HepG2 (cell line): ENCODE data around the gene IL6R. TPM values are rescaled to one million over a fixed set of nuclear protein-coding genes. Genes with fewer than 3 reads are reported as not detected.
"Not testable (repeated sequence)": the region's sequence is repeated elsewhere in the genome, so short reads cannot be mapped to it uniquely, and the experiment has no call there.

Experiments
- ATAC-seq: fragments of 200-7000 bp; cut with Tn5 transposase; 3 replicates; pipeline ENCODE4 v1.9.1; 2020; ENCODE audit warnings: mild to moderate bottlenecking, moderate library complexity
- BruUV-seq: library from RNA; stranded (reverse); fragments of 400-500 nt; replicated peaks from 2 replicates; lab custom pipeline; 2021; lab: Mats Ljungman, UMichigan
- CTCF ChIA-PET: fragments of 300-600 bp; formaldehyde crosslinking; extraction: SDS; loops from one replicate; lab custom pipeline; 2021; ENCODE audit warnings: low total read pairs, inconsistent platforms, low intra/inter-chr PET ratio; lab: Yijun Ruan, JAX
- POLR2A ChIA-PET: fragments of 350-600 bp; sonication (Branson Sonifier 250); formaldehyde crosslinking; loops from one replicate; lab custom pipeline; 2020; ENCODE audit warnings: antibody characterized with exemption, inconsistent platforms; lab: Yijun Ruan, JAX
- DNase-seq: peaks from one replicate; pipeline ENCODE4 v3.0.0-alpha.2; 2015; ENCODE audit warnings: low spot score
- FAIRE-seq: peaks from 3 replicates; lab custom pipeline; 2011; peaks lifted over from hg19 to GRCh38; lab: Jason Lieb, UNC
- H2AFZ ChIP-seq: one replicate; pipeline ENCODE4 v1.6.1; 2011; ENCODE audit warnings: low read length, inconsistent platforms
- H3K27ac ChIP-seq: fragments of 300-600 bp; 3 replicates; pipeline ENCODE4 v1.8.0; 2011; ENCODE audit warnings: mixed run types, mild to moderate bottlenecking, mixed read lengths, low read length, inconsistent platforms; ENCODE audit not compliant: insufficient read depth; ENCODE audit errors: extremely low read length
- H3K27me3 ChIP-seq, 2 experiments: fragments of 200-600 bp in 1 of 2; 2 replicates in 1 of 2; 3 replicates in 1 of 2; pipeline versions ENCODE4 v1.6.0 to v1.8.0; 2011; ENCODE audit warnings: low read length in 2 of 2, mild to moderate bottlenecking in 2 of 2, moderate library complexity in 2 of 2, inconsistent platforms in 1 of 2; ENCODE audit not compliant: insufficient read depth in 2 of 2, control insufficient read depth in 1 of 2
- H3K36me3 ChIP-seq, 2 experiments: fragments of 200-600 bp in 1 of 2; replicated peaks in 1 of 2; 2 replicates in 1 of 2; 3 replicates in 1 of 2; pipeline versions ENCODE4 v1.5.1 to v1.8.0; 2011; ENCODE audit warnings: low read length in 2 of 2, inconsistent platforms in 1 of 2; ENCODE audit not compliant: insufficient read depth in 2 of 2, control insufficient read depth in 1 of 2
- H3K4me1 ChIP-seq: 2 replicates; pipeline ENCODE4 v1.5.1; 2012; ENCODE audit warnings: low read length, inconsistent platforms; ENCODE audit not compliant: insufficient read depth
- H3K4me2 ChIP-seq: 2 replicates; pipeline ENCODE4 v1.6.0; 2011; ENCODE audit warnings: low read depth, low read length, inconsistent platforms
- H3K4me3 ChIP-seq, 3 experiments: fragments of 200-600 bp in 1 of 3; sonication (generic), shearing (Covaris generic) in 1 of 3; replicated peaks in 1 of 3; 2 replicates each; pipeline ENCODE4 v1.5.1; 2011 to 2016; ENCODE audit warnings: low read length in 3 of 3, inconsistent platforms in 2 of 3, low read depth in 2 of 3, mild to moderate bottlenecking in 2 of 3, control low read depth in 1 of 3, mixed read lengths in 1 of 3; ENCODE audit not compliant: insufficient read depth in 1 of 3
- H3K79me2 ChIP-seq: one replicate; pipeline ENCODE4 v1.6.1; 2011; ENCODE audit warnings: low read length, inconsistent platforms; ENCODE audit not compliant: insufficient read depth
- H3K9ac ChIP-seq: 2 replicates; pipeline ENCODE4 v1.6.0; 2011; ENCODE audit warnings: mild to moderate bottlenecking, low read depth, low read length, inconsistent platforms; ENCODE audit not compliant: insufficient read depth
- H3K9me3 ChIP-seq: 2 replicates; pipeline ENCODE4 v1.5.1; 2012; ENCODE audit warnings: mild to moderate bottlenecking, low read length
- H4K20me1 ChIP-seq: 2 replicates; pipeline ENCODE4 v1.6.0; 2011; ENCODE audit warnings: inconsistent platforms, mild to moderate bottlenecking, low read length, moderate library complexity; ENCODE audit not compliant: insufficient read depth
- CENPBD1 ChIP-seq: sonication (generic); formaldehyde crosslinking; IDR thresholded peaks from 2 replicates; pipeline ENCODE4 v1.8.0; 2022; ENCODE audit warnings: missing genetic modification reagents, low read depth, mild to moderate bottlenecking, borderline replicate concordance
- PHF8 ChIP-seq: sonication (generic); formaldehyde crosslinking; IDR thresholded peaks from 2 replicates; pipeline ENCODE4 v1.5.0; 2020; ENCODE audit warnings: missing genetic modification reagents
- TEAD2 ChIP-seq: sonication (generic); formaldehyde crosslinking; IDR thresholded peaks from 2 replicates; pipeline ENCODE4 v1.9.0; 2021; ENCODE audit warnings: missing genetic modification reagents
- ZNF746 ChIP-seq: sonication (generic); formaldehyde crosslinking; IDR thresholded peaks from 2 replicates; pipeline ENCODE4 v1.8.0; 2022; ENCODE audit warnings: mild to moderate bottlenecking, missing genetic modification reagents
- WGBS: methylation state at CpG from one replicate; pipeline ENCODE4 v1.1.6; 2017; ENCODE audit warnings: low lambda C conversion rate; 5-methylcytosine and 5-hydroxymethylcytosine counted together
- in situ Hi-C: cut with HindIII; loops from 2 replicates; pipeline ENCODE4 v1.10.0; 2017; ENCODE audit warnings: low pct_unique_long_range_greater_than_20kb; ENCODE audit not compliant: extremely low pct_ligation_motif_present
- intact Hi-C: fragments of 100-400 bp; cut with micrococcal nuclease; formaldehyde crosslinking; loops from one replicate; pipeline ENCODE4 v1.10.0; 2022; ENCODE audit not compliant: unreplicated experiment
- polyA plus RNA-seq, 8 experiments: library from polyadenylated mRNA; depleted of rRNA in 3 of 8; stranded (reverse) in 7 of 8; unstranded in 1 of 8; fragments of >200 nt; fragmentation: Illumina TruSeq in 4 of 8; extraction: Trizol in 4 of 8; gene quantifications; 2 replicates each; pipeline versions ENCODE4 v1.2.1 to v1.2.3, GENCODE V29; 2011 to 2016; ENCODE audit warnings: low read depth in 4 of 8, missing spikeins in 1 of 8, mixed read lengths in 1 of 8; ENCODE audit not compliant: insufficient read depth in 1 of 8
- total RNA-seq, 5 experiments: library from RNA; depleted of rRNA; stranded (reverse); fragments of >200 nt; fragmentation: Illumina TruSeq; extraction: Trizol; gene quantifications; 2 replicates each; pipeline ENCODE4 v1.2.3, GENCODE V29; 2016; ENCODE audit warnings: low read depth in 1 of 5

IL6R gene
- total and polyA plus RNA-seq, 2 of the 13 experiments (the other 11 are each of a cell fraction or from before 2014, with no cell fraction given) = 5.0 to 24.5 TPM

GRCh38 chr1:154485910-154486496 lies 80.9 kb downstream of the IL6R start:
- H2AFZ ChIP-seq = no peak overlapping the region
- 46% methylated on average over 7 of the region's 7 CpGs for WGBS
- H3K4me2 ChIP-seq = no peak overlapping the region
- ATAC-seq = no peak
- H3K4me3 ChIP-seq = no peak overlapping the region
- no peak overlapping the region for H3K27ac ChIP-seq
- H3K79me2 ChIP-seq = no peaks in the 10 kb centered on the region
- no peak overlapping the region for H3K9ac ChIP-seq
- H3K9me3 ChIP-seq = no peaks in the 10 kb centered on the region
- H4K20me1 ChIP-seq = no peaks in the 10 kb centered on the region
- in situ Hi-C loops (loop anchor here (5.0 kb wide), 1 partner anchor 61 kb away; no protein-coding TSS in a partner anchor), intact Hi-C loops (no loop called here)
- no peak for DNase-seq
- ChIA-PET POLR2A (no interaction called here), CTCF (no interaction called here)
- no peak for FAIRE-seq
- no peaks in the 10 kb centered on the region for H3K4me1 ChIP-seq
- peaks cover 0 to 9% of the 10 kb centered on the region in 2 experiments; a peak in 3 of 5 replicates for H3K27me3 ChIP-seq
- H3K36me3 ChIP-seq = no peaks in the 10 kb centered on the region
- TF ChIP-seq ZNF746 (CRISPR knock-in tag) (no peak), CENPBD1 (CRISPR knock-in tag) (no peak), PHF8 (no peak), TEAD2 (no peak)
- BruUV-seq = no TSS peak

- H3K79me2 ChIP-seq, H3K36me3 ChIP-seq, H3K9ac ChIP-seq, ATAC-seq, POLR2A ChIA-PET, intact Hi-C loops, H4K20me1 ChIP-seq, H3K27ac ChIP-seq, H3K4me1 ChIP-seq, CTCF ChIA-PET, H3K4me3 ChIP-seq, H3K4me2 ChIP-seq, DNase-seq, H2AFZ ChIP-seq, BruUV-seq, FAIRE-seq, H3K9me3 ChIP-seq: not testable (repeated sequence)
- peaks cover under 1 to 15% of the 10 kb centered on the region in 2 experiments; a peak in 3 of 5 replicates for H3K27me3 ChIP-seq
- in situ Hi-C loops = loop anchor here (5.0 kb wide), 1 partner anchor 61 kb away; no protein-coding TSS in a partner anchor
- WGBS = 41% methylated on average over 5 of the region's 5 CpGs
Observed at GRCh38 chr1:154486756-154487155, 81.6 kb downstream of the IL6R start.
